ENCODE data around the gene VGLL1.

The VGLL1 gene

GRCh38 chrX:136531951-136532350, at the start of gene VGLL1:
VGLL1 (plus strand) TSS chrX:136532215; CDS start chrX:136536021, 3,806 bp downstream.
- no peak for DNase-seq (ENCODE audit: low spot score)

GRCh38 chrX:136487647-136488046, 44.4 kb upstream of the VGLL1 start, which contains the start of gene BRS3:
BRS3 (plus strand) TSS chrX:136487947; CDS start chrX:136488115, 168 bp downstream.
- DNase-seq (ENCODE audit: low spot score) = no peak

GRCh38 chrX:136488706-136489105, 43.3 kb upstream of the VGLL1 start:
- DNase-seq (ENCODE audit: low spot score) = no peak

GRCh38 chrX:136491832-136492231, 40.2 kb upstream of the VGLL1 start:
- DNase-seq (ENCODE audit: low spot score) = no peak

- DNase-seq (ENCODE audit: low spot score) = no peak
These were observed 39.0 kb upstream of the VGLL1 start for GRCh38 chrX:136493011-136493410.

GRCh38 chrX:136495043-136495442, 37.0 kb upstream of the VGLL1 start:
- DNase-seq (ENCODE audit: low spot score) = no peak

GRCh38 chrX:136496186-136496763, 35.7 kb upstream of the VGLL1 start:
- DNase-seq (ENCODE audit: low spot score) = no peak

- peak; percentile 87 for DNase-seq (ENCODE audit: low spot score)
These were observed 35.1 kb upstream of the VGLL1 start for GRCh38 chrX:136496764-136497555.

- DNase-seq (ENCODE audit: low spot score) = no peak
These were observed 34.4 kb upstream of the VGLL1 start, which contains the start of gene HTATSF1 for GRCh38 chrX:136497556-136498052. HTATSF1 (plus strand) TSS chrX:136497592; CDS start chrX:136497685, 93 bp downstream.

GRCh38 chrX:136519069-136519468, 12.9 kb upstream of the VGLL1 start:
- DNase-seq (ENCODE audit: low spot score) = no peak

- DNase-seq (ENCODE audit: low spot score) = no peak
These were observed 8.2 kb upstream of the VGLL1 start for GRCh38 chrX:136523770-136524169.

- DNase-seq (ENCODE audit: low spot score) = no peak
These were observed 6.0 kb upstream of the VGLL1 start for GRCh38 chrX:136525738-136526606.

- no peak for DNase-seq (ENCODE audit: low spot score)
These were observed 3.2 kb upstream of the VGLL1 start for GRCh38 chrX:136528645-136529315.

GRCh38 chrX:136529795-136530194, 2.2 kb upstream of the VGLL1 start:
- no peak for DNase-seq (ENCODE audit: low spot score)

- no peak for DNase-seq (ENCODE audit: low spot score)
These were observed 2.1 kb downstream of the VGLL1 start for GRCh38 chrX:136534131-136534530.

GRCh38 chrX:136538811-136539210, 6.8 kb downstream of the VGLL1 start:
- DNase-seq (ENCODE audit: low spot score) = no peak

- no peak for DNase-seq (ENCODE audit: low spot score)
These were observed 8.2 kb downstream of the VGLL1 start for GRCh38 chrX:136540226-136540625.

GRCh38 chrX:136541294-136541693, 9.3 kb downstream of the VGLL1 start:
- DNase-seq (ENCODE audit: low spot score) = no peak

GRCh38 chrX:136542281-136542680, 10.3 kb downstream of the VGLL1 start:
- peak; percentile 1 for DNase-seq (ENCODE audit: low spot score)

- peak; percentile 57 for DNase-seq (ENCODE audit: low spot score)
These were observed 14.4 kb downstream of the VGLL1 start for GRCh38 chrX:136546371-136546781.

- DNase-seq (ENCODE audit: low spot score) = no peak
These were observed 17.2 kb downstream of the VGLL1 start for GRCh38 chrX:136549226-136549625.

GRCh38 chrX:136551410-136551809, 19.4 kb downstream of the VGLL1 start:
- no peak for DNase-seq (ENCODE audit: low spot score)

Data from CD4-positive, alpha-beta T cell treated with Interleukin-2 at 100 ng/mL for 4 hours (primary cell).